HG02852 (cell line): ENCODE measurements around the gene COMMD4.
"Not testable (repeated sequence)": the region's sequence is repeated elsewhere in the genome, so short reads cannot be mapped to it uniquely, and the experiment has no call there.

Experiments
- ATAC-seq: cut with Tn5 transposase; IDR thresholded peaks from one replicate; pipeline ENCODE4 v1.9.1; 2021; ENCODE audit warnings: mild to moderate bottlenecking, moderate library complexity; ENCODE audit not compliant: unreplicated experiment

The COMMD4 gene

GRCh38 chr15:75329571-75329970 lies 6.3 kb upstream of the COMMD4 start:
- no peak for ATAC-seq

GRCh38 chr15:75332093-75332492 lies 3.8 kb upstream of the COMMD4 start:
- not testable (repeated sequence) for ATAC-seq

- not testable (repeated sequence) for ATAC-seq
Measured at GRCh38 chr15:75333654-75334419, 2.0 kb upstream of the COMMD4 start.

GRCh38 chr15:75335313-75335704 lies 554 bp upstream of the COMMD4 start:
- no peak for ATAC-seq

GRCh38 chr15:75338661-75339240 lies 2.9 kb downstream of the COMMD4 start:
- ATAC-seq, result no peak

- no peak for ATAC-seq
Measured at GRCh38 chr15:75339531-75340240, 3.8 kb downstream of the COMMD4 start.

- ATAC-seq, result no peak
Measured at GRCh38 chr15:75342221-75342620, 6.4 kb downstream of the COMMD4 start.

- ATAC-seq, result not testable (repeated sequence)
Measured at GRCh38 chr15:75343953-75344352, 8.1 kb downstream of the COMMD4 start.

GRCh38 chr15:75346796-75347221 lies 10.9 kb downstream of the COMMD4 start, which contains the start of gene NEIL1:
TSS of gene NEIL1 (plus strand) at chr15:75347039. CDS start at chr15:75348906, 1,867 bp downstream.
- no peak for ATAC-seq

GRCh38 chr15:75347222-75348033 lies 11.6 kb downstream of the COMMD4 start:
- no peak for ATAC-seq

- no peak for ATAC-seq
Measured at GRCh38 chr15:75348034-75348561, 12.2 kb downstream of the COMMD4 start.

- no peak for ATAC-seq
Measured at GRCh38 chr15:75348562-75349350, 12.9 kb downstream of the COMMD4 start.

- not testable (repeated sequence) for ATAC-seq
Measured at GRCh38 chr15:75349351-75349669, 13.4 kb downstream of the COMMD4 start.

GRCh38 chr15:75349851-75350588 lies 14.2 kb downstream of the COMMD4 start:
- no peak for ATAC-seq

- no peak for ATAC-seq
Measured at GRCh38 chr15:75350601-75351361, 14.9 kb downstream of the COMMD4 start.

- ATAC-seq, result no peak
Measured at GRCh38 chr15:75352186-75353080, 16.6 kb downstream of the COMMD4 start.

- no peak for ATAC-seq
Measured at GRCh38 chr15:75353604-75354003, 17.7 kb downstream of the COMMD4 start.

GRCh38 chr15:75354454-75354853 lies 18.6 kb downstream of the COMMD4 start:
- ATAC-seq, result no peak
